GM04503 (cell line): Measurements from ENCODE around the gene DHODH.

Experiments
- DNase-seq: peaks from one replicate; pipeline ENCODE4 v3.0.0-alpha.2; 2012; ENCODE audit warnings: low read depth

The DHODH gene

GRCh38 chr16:72013888-72014581, 5.5 kb downstream of the DHODH start:
- no peak for DNase-seq

- no peak for DNase-seq
Observed at GRCh38 chr16:72014675-72015074, 6.1 kb downstream of the DHODH start.

- DNase-seq: no peak
Observed at GRCh38 chr16:72015124-72015523, 6.6 kb downstream of the DHODH start.

- DNase-seq: no peak
Observed at GRCh38 chr16:72018470-72018869, 9.9 kb downstream of the DHODH start.

- DNase-seq: no peak
Observed at GRCh38 chr16:72021043-72021442, 12.5 kb downstream of the DHODH start.

- DNase-seq: no peak
Observed at GRCh38 chr16:72022127-72022526, 13.6 kb downstream of the DHODH start.

GRCh38 chr16:72023962-72024361, 15.4 kb downstream of the DHODH start:
- DNase-seq: no peak

- DNase-seq: no peak
Observed at GRCh38 chr16:72024862-72025382, 16.4 kb downstream of the DHODH start.

- no peak for DNase-seq
Observed at GRCh38 chr16:72025404-72026114, 17.0 kb downstream of the DHODH start.

- no peak for DNase-seq
Observed at GRCh38 chr16:72027669-72028378, 19.3 kb downstream of the DHODH start.

- no peak for DNase-seq
Observed at GRCh38 chr16:72029567-72030271, 21.2 kb downstream of the DHODH start.

GRCh38 chr16:72033437-72033836, 24.9 kb downstream of the DHODH start:
- no peak for DNase-seq

GRCh38 chr16:72036098-72036497, 27.6 kb downstream of the DHODH start:
- DNase-seq: no peak

GRCh38 chr16:72042157-72042660, 33.7 kb downstream of the DHODH start:
- no peak for DNase-seq

- DNase-seq: no peak
Observed at GRCh38 chr16:72043058-72043457, 34.5 kb downstream of the DHODH start.

- DNase-seq: no peak
Observed at GRCh38 chr16:72043539-72043938, 35.0 kb downstream of the DHODH start.

GRCh38 chr16:72044296-72044695, 35.8 kb downstream of the DHODH start:
- no peak for DNase-seq

GRCh38 chr16:72044825-72045359, 36.3 kb downstream of the DHODH start:
- no peak for DNase-seq

- no peak for DNase-seq
Observed at GRCh38 chr16:72049110-72049509, 40.6 kb downstream of the DHODH start.

- peak; percentile 19 for DNase-seq
Observed at GRCh38 chr16:72050769-72051464, 42.4 kb downstream of the DHODH start.

- DNase-seq: no peak
Observed at GRCh38 chr16:72051818-72052217, 43.3 kb downstream of the DHODH start.
